ENCODE results near the gene HDAC4. TPM values are rescaled to one million over a fixed set of nuclear protein-coding genes. Genes with fewer than 3 reads are reported as not detected.

Gene HDAC4
- total RNA-seq, 1 donor from 2014 or later: 20.4 TPM

DNA sequence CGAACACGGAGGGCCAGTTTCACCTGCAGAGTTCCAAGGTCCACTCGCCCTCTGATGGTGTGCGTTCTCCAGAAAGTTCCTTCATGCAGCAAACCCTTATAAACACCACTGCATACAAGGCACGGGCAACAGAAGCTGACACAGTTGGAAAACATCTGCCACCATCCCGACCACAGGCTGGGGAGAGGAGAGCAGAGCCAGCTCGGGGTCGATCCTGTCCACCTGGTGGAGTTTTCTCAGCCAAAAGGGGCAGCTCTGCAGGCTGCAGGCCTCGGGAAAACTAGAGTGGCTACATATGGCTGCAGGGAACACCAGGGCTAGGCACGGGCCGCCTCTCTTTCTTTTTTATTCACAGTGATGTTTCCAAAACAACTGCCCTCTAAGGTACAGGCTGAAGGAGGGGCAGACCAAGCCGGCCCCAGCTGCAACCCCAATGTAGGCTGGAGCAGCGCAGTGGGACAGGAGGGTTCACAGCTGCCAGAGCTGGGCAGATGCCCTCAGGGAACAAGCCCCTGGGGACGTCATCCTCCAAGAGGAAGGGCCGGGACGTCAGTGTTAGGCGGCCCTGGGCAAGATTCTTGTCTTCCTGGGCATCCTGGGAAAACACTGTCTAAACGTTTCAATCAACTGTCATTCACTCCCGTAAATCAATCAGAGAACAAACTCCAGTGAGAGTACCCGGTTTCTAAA lies 278.3 kb downstream of the HDAC4 start:
- DNase-seq (ENCODE audit: low spot score in 2 of 2) (no peak), FAIRE-seq (no peak)

DNA sequence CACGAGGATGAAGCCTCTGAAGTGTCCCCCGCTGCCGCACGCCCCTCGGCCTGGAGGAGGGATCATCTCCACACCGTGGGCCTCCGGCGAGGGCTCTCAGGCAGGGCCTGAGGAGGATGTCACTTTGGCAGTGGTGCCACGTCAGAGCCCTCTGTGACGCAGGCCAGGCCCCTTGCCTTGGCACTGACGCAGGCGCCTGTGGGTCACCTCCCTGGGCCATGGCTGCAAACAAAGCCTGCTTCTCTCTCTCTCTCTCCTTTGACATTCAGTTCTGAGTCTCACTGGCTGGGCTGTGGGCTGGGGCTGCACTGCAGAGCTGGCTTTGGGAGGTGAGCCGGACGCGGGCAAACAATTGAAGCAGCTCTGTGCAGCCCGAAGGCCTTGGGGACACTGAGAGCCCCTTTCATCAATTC lies 279.2 kb downstream of the HDAC4 start:
- no peak for FAIRE-seq
- DNase-seq (ENCODE audit: low spot score in 2 of 2): peak; percentile 75 to 77

DNA sequence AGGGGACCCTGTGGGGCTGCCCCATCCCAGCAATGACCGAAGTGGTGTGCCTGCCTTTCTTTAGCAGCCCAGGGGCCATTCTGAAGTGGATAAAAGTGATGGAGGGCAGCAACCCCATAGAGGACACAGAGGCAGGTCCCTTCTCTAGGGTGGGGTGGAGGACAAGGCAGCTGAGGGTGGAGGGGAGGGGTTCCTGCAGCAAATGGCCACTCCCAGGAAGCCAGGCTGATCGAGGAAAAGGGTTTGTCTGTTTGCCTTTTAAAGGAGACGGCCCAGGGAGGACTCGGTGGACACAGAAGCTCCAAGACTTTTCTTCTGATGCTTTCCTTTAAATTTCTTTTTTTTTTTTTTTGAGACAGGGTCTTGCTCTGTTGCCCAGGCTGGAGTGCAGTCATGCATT lies 280.2 kb downstream of the HDAC4 start:
- FAIRE-seq (no peak), DNase-seq (ENCODE audit: low spot score in 2 of 2) (no peak)

DNA sequence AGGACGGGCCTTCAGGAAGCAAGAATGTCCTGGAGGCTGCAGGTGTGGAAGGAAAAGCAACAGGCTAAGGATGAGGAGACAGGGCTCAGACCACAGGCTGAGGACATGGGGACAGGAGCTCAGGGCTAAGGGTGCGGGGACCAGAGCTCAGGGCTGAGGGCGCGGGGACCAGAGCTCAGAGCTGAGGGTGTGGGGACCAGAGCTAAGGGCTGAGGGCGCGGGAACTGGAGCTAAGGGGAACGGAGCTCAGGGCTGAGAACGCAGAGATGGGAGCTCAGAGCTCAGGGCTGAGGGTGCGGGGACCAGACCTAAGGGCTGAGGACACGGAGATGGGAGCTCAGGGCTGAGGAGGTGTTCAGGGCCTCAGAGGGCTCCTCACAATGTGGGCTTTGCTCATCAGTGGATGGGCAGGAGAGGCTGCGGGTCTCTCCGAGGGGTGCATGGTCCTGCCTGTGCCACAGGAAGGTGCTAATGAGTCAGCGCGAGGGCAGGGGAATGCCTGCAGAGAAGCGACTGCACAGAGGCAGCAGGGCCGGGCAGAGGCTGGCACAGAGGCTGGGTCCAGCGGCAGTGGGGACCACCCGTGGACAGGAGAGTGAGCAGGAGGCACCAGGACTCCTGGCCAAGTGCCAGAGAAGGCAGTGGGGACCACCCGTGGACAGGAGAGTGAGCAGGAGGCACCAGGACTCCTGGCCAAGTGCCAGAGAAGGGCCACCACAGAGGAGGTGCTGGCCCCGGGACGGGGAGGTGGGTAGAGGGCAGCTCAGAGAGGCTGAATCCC lies 281.3 kb downstream of the HDAC4 start:
- no peak for FAIRE-seq

DNA sequence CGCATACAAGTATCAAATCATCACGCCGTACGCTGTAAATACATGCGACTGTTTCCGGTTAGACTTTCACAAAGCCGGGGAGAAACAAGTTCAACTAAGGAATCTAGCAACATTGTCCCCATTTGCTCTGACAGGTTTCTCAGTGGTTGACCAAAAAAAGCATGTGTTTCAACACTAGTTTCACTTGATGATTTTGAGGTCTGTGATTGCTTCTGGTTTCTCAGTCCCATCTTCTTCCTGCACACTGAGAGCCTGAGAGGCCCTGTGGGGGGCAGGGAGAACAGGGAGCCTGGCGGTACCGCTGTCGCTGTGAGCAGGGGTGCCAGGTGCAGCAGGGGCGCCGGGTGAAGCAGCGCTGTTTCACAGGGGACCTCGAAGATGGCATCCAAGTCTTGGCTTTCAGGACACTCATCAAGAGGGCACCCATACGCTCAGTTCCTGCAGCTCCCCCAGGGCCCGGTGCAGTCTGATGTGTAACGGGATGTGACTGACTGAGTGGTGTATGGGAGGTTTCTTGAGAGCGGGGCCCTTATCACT lies 282.1 kb downstream of the HDAC4 start:
- FAIRE-seq: no peak
- no peak for DNase-seq (ENCODE audit: low spot score in 2 of 2)

More for the DNA sequence above, 281.3 kb downstream of the HDAC4 start:
- no peak for DNase-seq (ENCODE audit: low spot score in 2 of 2)

DNA sequence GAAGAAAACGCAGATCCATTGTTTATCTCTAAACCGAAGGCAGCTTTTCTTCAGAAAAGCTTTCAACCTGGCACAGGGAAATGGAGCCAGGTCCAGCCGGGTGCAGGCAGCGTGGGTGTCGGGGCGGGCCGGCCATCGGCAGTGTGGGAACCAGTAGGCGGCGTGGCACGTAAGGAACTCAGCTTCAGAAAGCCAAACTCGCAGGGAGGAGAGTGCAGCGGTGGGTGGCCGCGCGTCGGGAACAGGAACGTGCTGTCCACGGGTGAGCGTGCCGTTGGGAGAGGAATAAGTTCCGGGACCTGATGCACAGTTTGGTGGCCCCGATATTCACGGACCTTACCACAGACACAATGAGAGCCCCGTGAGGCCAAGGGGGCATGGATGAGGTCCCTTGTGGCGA lies 282.6 kb downstream of the HDAC4 start:
- DNase-seq (ENCODE audit: low spot score in 2 of 2): no peak

GRCh38 chr2:239117831-239118230 lies 283.0 kb downstream of the HDAC4 start:
- DNase-seq (ENCODE audit: low spot score in 2 of 2): no peak
- FAIRE-seq: no peak

More for the DNA sequence above, 282.6 kb downstream of the HDAC4 start:
- FAIRE-seq: no peak

DNA sequence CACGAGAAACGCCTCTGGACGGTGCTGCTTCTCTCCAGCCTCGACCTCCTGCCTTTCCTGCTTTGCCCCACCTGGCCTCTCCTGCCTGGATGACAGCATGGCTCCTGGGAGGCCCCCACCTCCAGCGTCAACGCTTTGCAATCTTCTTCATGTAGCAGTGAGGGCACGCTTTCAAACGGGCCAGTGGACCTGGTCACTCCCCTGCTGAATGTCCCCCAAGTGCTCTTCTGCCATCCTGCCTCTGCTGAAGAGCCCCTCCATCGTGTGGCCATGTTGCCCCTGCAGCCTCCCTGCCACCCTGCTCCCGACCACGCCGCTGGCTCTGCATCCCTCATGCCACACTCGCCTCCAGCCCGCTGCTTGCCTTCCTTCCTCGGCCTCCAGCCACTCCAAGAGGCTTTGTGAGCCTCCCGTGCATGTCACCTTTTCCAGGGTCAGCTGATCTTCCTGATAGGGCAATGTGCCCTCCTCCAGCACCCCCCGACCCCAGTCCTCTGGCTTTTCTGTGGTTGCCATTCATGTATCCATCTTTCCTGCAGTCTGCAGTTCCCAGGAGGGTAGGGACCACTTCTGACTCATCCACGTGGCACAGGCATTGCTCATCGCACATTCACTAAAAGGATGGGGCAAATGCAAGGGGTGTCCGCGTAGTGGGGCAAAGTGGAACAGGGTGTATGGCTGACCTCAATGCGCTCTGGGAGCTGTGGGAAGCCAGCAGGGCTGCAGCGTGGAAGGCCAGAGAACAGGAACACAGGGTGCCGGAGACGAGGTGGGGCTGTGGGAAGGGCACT lies 284.2 kb downstream of the HDAC4 start:
- DNase-seq (ENCODE audit: low spot score in 2 of 2) (no peak), FAIRE-seq (no peak)

GRCh38 chr2:239115616-239116015 lies 285.2 kb downstream of the HDAC4 start:
- DNase-seq (ENCODE audit: low spot score in 2 of 2) (no peak), FAIRE-seq (no peak)

DNA sequence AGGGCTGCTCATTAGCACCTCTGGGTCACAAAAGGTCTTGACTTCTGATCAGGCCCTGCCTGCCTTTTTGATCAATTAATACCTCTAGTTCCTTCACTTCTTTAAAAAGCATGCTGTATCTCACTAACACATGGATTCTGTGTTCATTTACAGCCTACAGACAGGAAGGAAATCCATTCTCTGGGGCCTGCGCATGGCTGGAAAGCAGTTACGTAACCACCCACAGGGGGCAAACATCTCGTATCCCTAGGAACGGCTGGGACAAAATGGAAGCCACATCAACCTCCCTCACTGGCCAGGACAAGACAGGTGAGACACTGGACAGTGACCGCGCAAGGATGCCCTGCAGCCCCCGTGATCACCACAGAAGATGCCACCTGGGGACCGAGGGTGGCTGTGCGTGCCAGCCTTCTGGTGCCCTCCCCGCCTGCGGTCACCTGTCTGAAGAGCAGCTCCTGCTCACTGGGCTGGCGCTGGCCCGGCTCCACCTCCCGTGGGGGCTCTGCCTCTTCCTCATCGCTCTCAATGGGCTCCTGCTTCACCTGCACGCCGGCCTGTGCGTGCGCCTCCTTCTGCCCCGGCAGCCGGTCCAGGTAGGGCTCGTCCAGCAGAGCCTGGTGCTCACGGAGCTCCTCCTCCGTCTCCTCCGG lies 286.1 kb downstream of the HDAC4 start:
- DNase-seq (ENCODE audit: low spot score in 2 of 2) (no peak), FAIRE-seq (no peak)

DNA sequence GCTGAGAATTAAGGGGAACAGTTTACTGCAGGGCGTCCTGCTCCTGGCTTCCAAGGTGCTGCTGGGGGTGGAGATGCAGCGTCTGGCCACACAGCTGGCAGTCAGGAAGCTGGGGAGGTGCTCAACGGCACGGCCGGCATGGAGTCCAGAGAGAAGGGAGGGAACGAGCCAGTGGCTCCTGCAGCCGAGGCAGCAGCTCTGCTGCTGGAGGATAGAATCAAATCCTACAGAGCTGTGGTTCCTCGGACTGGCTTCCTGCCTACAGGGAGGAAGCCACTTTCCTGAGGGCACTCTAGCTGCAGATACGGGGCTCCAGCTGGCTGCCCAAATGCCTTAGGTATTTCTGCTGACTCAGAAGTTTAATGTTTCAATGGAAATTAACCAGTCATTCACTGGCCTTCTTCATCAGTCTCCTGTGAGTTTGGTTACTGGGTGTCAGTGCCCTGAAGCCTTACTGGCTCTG lies 286.7 kb downstream of the HDAC4 start:
- FAIRE-seq (no peak), DNase-seq (ENCODE audit: low spot score in 2 of 2) (no peak)

DNA sequence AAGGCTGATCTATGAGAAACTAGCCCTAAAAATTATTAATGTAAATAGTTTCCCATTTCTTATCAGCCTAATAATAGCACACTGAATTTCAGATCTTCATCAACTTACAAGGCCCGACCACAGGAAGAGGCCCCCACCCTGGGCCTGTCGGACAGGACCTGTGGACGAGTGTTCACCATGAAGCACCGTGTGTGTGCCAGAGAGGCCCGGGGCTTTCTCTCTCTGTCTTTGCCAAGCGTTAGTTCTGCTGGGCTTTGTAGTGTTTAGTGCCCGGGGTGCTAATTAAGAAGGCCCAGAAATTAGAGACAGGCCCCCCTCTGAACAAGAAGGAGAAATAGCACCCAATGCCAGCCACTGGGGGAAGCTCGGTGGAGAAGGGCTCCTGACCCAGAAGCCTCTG lies 287.2 kb downstream of the HDAC4 start:
- DNase-seq (ENCODE audit: low spot score in 2 of 2) (no peak), FAIRE-seq (no peak)

GRCh38 chr2:239113171-239113570 lies 287.6 kb downstream of the HDAC4 start:
- DNase-seq (ENCODE audit: low spot score in 2 of 2) (no peak), FAIRE-seq (no peak)

DNA sequence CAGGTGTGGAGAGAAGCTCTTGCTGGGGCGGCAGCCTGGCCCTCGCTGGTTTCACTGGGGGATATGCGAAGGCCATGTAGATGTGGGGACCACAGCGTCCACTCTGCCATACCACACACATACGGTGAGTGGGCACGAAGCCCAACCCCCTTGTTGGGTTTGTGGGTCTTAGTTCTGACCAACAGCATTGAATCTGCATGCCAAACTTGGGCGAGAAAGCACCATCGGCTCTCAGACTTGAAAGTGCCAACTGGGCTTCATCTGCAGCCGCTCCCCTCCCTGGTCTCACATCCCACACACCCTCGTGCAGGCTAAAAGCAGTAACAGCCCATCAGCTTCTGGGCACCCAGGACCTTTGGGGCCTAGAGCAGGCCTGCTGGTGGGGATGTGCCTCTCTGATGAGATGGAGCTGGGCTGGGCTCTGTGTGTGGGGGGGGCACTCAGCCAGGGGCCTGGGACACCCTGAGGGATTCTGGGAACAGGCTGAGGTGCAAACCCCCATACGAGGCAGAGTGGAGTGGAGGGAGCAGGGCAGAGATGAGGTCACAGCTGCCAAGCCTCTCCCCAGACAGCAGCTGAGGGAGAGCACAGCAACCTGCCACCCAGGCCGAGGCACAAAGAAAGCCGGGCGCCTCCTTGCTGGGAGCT lies 288.6 kb downstream of the HDAC4 start:
- FAIRE-seq (no peak), DNase-seq (ENCODE audit: low spot score in 2 of 2) (no peak)

GRCh38 chr2:239111401-239112100 lies 289.3 kb downstream of the HDAC4 start:
- no peak for DNase-seq (ENCODE audit: low spot score in 2 of 2)
- no peak for FAIRE-seq

DNA sequence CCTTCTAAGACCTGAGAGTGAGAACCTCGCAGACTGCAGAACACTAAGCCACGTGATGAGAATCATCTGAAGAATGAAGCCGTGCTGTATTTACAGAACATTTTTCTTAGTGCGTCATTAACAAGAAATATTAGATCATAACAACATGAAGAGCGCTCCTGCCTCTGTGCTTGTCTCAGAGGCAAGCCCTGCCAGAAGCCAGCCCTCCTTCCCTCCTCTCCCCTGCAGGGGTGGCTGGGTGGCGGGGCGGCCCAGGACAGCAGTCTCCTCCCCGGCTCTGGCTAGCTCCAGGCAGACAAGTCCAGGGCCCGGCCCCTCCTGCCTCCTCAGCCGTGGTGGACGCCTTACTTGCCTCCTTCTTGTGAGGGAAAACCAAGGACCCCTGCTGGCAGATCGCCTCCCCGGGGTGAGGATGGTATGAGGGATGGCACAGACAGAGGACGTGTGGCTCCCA lies 290.2 kb downstream of the HDAC4 start:
- no peak for DNase-seq (ENCODE audit: low spot score in 2 of 2)
- FAIRE-seq: no peak

GRCh38 chr2:239109928-239110545 lies 290.8 kb downstream of the HDAC4 start:
- DNase-seq (ENCODE audit: low spot score in 2 of 2): no peak
- FAIRE-seq: no peak

GRCh38 chr2:239109041-239109927 lies 291.5 kb downstream of the HDAC4 start:
- FAIRE-seq (no peak), DNase-seq (ENCODE audit: low spot score in 2 of 2) (no peak)
